Hematopoietic multipotent progenitor cell treated with erythropoietin and hydrocortisone succinate and interleukin-3 and kit ligand, for 8 days (in vitro differentiated cells): ENCODE measurements around the gene THAP4.

Source experiments
- DNase-seq: peaks from one replicate; pipeline ENCODE4 v3.0.0-alpha.2; 2015

The THAP4 gene

DNA sequence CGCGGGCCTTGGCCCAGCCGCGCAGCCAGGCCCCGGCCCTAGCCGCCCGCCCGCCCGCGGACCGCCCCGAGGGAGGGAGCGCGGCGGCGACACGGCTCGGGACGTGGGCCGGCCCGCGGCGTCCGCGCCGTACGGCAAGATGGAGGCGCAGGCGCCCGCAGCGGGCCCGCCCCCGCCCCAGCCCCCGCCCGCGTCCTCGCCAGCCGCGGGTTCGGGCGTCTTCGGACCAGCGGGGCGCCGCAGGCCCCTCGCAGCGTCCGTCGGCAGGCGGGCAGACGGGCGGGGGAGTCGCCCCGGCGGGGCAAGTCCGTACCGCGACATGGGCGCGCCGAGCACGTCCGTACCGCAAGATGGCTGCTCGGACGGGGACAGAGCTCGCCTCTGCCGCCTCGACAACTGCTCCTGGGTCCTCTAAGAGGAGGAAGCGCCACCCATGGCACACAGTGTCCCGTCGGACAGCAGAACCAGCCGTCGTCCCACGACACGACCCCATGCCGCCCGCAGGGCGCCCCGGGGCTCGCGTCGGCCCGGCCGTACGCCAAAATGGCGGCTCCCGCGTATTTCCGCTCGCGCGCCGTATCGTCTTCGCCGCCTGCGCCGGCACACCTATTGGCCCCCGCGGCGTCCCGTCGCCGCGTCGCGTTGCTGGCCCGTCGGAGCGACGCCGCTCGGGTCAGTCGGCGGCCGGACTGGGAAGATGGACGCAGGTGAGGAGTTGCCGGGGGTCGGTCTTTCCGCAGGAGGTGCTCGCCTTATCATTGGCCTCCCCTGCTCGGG lies at the start of gene THAP4, which contains the start of gene ATG4B:
Gene THAP4, minus strand, starts transcription at position 141 of the 777 bp plus-strand sequence. CDS start 141 bp downstream, outside the sequence.
Gene ATG4B, plus strand, starts transcription at position 676 of the 777 bp plus-strand sequence. Its CDS starts 22 bp downstream, at position 698.
- DNase-seq = peak; percentile 80

- DNase-seq = peak; percentile 36
Observed at GRCh38 chr2:241686324-241686649, 49.3 kb upstream of the THAP4 start.

DNA sequence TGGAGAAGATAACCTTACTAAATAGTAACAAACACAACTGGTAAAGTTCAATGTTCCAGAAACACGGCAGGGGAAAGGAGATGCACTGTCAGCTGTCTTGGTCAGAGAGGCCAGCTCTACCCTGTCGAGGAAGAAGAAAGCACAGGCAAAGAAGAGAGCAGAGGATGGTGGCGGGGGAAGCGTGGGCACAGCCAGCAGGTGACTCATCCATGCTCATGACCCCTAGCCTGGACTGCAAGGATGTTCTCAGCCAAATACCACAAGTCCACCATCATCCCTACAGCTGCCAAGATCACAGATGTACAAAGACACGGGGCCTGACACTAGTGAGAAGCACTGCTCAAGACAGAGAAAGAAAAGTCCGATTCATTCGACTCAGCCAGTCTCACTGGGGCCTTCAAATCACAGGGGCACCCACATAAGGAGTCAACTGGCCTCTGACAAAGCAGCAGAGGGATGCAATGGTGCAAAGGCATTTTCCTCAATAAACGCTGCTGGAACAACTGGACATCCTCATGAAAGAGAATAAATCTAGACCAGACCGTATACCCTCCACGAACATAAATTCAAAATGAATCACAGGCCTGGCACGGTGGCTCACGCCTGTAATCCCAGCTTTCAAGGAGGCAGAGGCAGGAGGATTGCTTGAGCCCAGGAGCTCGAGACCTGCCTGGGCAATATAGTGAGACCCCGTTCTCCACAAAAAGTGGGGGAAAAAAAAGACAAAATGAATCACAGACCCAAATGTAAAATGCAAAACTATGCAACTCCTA lies 44.1 kb upstream of the THAP4 start:
- DNase-seq = no peak

- no peak for DNase-seq
Observed at GRCh38 chr2:241680044-241680443, 43.1 kb upstream of the THAP4 start.

GRCh38 chr2:241678784-241679540 lies 42.0 kb upstream of the THAP4 start:
- no peak for DNase-seq

DNA sequence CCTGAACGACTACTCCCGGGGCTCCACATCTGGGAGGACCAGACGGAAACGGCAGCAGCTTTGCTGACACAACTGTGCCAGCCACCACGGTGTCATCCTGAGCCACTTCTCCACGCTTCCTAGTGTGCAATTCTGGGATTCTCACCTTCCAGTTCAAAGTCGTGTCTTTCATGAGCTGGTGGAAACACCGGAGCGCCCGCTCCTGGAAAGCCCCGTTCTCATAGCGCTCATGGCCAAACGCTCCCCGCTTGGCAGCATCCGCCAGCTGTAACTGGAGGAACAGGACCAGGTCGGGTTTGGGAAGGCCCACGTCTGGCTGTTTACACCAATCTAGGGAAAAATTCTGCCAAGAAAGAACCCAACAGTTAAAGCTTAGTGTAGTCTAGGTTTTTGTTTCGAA lies 41.3 kb upstream of the THAP4 start:
- DNase-seq = no peak

- DNase-seq = no peak
Observed at GRCh38 chr2:241677392-241677791, 40.4 kb upstream of the THAP4 start.

- no peak for DNase-seq
Observed at GRCh38 chr2:241676665-241677064, 39.7 kb upstream of the THAP4 start.

GRCh38 chr2:241675885-241676284 lies 38.9 kb upstream of the THAP4 start:
- no peak for DNase-seq

DNA sequence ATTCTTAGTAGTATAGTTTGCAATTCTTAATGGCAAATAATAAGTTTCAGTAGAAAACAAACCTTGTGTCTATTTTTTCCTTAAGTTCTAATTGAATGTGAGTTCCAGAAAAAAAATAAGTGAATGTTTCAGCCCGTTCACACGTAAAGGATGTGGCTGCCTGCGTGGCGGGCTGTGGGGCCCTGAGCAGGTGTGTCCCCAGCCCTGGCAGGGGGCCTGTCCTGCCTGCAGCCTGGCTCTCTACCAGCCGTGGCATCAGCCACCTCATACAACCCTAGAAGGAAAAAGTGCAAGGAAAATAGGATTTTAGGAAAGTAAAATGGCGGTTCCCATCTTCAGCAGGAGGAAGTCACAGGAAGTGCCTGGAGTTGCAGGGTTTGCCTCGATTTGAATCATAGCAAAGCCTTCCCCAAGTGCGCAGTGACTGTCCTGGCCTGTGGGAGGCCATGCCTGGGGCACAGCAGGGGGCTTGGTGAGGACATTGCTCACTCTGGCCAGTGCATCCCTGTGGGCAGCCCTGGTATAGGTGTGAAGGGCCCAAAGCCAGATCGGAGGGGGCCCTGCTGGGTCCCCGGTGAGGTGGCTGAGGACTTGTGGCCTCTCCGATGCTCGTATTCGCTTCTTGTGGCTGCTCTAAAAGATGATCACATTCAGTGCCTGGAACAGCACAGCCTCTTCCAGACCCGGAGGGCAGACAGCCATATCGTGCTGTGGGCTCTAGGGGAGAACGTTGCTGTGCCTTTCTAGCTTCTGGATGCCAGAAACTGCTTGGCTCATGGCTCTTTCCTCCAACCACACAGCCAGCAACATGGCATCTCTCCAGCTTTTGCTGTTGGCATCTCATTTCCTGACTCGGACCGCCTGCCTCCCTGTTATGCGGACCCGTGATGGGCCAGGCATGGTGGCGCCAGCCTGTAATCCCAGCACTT lies 37.1 kb upstream of the THAP4 start:
- DNase-seq = no peak

GRCh38 chr2:241673189-241673663 lies 36.3 kb upstream of the THAP4 start:
- DNase-seq = no peak

DNA sequence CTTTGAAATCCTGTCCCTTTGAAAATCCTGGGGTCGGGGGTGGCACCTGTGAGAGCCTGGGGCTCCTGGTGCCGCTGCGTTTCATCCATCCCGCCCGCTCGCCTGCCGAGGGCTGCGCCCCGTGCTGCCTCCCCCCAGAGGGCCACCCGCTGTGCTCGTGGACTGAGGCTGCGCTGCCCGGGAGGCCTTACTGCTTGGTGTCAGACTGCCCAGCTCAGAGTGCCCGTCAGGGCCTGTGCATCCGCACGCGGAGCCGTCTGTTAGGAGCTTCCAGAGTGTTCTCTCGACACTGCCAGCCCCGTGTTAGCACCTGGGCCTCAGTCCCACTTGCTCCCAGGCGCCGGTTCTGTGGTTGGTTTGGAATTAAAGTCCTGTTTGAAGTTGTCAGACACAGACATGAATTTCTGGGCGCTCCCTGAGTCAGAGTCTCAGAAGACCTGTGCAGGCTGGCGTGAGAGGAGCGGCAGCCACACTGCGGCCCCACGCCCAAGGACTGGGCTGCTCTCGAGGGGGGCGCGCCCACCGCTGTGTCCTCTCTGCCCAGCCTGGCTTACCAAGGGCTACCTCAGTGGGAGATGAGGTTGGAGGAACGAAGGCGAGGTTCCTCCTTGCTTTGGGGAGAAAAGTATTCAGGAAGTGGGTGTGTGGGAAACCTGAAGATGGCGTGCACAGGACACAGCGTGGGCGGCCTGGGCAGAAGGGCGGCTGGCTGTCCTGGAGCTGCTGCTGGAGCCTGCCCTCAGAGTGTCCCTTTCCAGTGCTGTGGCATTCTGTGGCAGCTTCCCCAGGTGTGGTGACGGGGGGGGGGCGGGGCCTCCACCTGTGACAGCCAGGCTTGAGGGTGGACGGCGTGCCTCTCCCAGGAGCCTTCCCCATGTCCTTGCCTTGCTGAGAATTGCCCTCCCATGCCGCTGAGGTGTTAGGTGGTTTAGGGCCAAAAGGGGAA lies 35.6 kb upstream of the THAP4 start:
- no peak for DNase-seq

- DNase-seq = no peak
Observed at GRCh38 chr2:241671457-241672240, 34.7 kb upstream of the THAP4 start.

GRCh38 chr2:241670333-241671110 lies 33.6 kb upstream of the THAP4 start:
- no peak for DNase-seq

GRCh38 chr2:241668839-241669238 lies 31.9 kb upstream of the THAP4 start:
- DNase-seq = no peak

DNA sequence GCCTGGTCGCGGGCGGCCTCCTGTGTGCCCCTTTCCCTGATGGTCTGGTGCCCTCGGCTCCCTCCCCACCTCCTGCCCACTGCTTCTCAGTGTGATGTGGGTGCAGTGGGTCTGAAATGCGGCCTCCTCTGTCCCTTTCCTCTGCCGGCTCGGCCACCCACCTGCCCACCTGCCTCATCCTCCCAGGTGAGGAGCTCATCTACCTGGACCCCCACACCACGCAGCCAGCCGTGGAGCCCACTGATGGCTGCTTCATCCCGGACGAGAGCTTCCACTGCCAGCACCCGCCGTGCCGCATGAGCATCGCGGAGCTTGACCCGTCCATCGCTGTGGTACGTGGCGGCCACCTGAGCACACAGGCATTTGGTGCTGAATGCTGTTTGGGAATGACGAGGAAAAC lies 31.4 kb upstream of the THAP4 start:
- no peak for DNase-seq

GRCh38 chr2:241666627-241667400 lies 29.9 kb upstream of the THAP4 start:
- DNase-seq = no peak

DNA sequence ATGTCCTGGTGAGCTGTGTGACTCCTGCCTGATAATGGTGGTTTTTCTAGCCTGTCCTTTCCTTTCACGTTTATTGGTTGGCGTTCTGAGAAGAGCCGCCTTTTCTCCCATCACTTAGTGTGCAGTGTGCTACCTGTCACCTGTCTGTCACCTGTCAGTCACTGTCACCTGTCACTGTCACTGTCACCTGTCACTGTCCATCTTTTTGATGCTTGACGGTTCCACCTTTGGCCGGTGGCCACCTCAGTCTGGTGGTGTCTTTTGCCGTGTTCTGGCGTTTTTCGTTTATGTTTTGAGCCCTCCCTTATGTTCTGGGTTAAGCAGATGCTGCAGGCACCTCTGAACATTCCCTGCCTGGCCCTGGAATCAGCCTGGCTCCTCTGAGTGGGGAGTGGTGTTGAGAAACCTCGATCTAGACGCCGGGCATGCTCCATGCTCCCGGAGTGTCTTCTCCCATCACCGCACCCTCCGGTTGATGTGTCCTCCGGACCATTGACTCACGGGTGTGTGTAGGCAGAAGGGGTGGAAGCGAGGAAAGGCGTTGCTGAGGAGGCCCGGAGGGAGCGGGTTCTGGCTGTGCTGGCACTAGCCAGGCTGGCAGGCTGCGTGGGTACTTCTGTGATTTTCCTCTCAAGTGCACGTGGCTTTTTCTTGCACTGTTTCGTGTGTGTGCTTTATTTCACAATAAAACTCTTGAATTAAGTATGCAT lies 28.9 kb upstream of the THAP4 start:
- DNase-seq = no peak
